ENCODE results near the gene POU2AF1. TPM values are rescaled to one million over a fixed set of nuclear protein-coding genes. Genes with fewer than 3 reads are reported as not detected.

The POU2AF1 gene
- total and polyA plus RNA-seq, 12 donors, result 0.03 to 1.7 (median 0.55) TPM; not detected in 6

- intact Hi-C loops (cut with DNase I), result no loop called here
- DNase-seq, result peak in 6 of 7 donors; percentile 53 to 81 (median 70)
- TF ChIP-seq CTCF (IDR thresholded peaks at IDR 0.05), result no peak
- TF ChIP-seq POLR2A (IDR thresholded peaks at IDR 0.05), result no peak
- no peaks in the 10 kb centered on the region for H3K36me3 ChIP-seq (replicated peaks in 1 of 2)
- WGBS, 4 donors, result 38 to 49% (median 47%) methylated on average over 8 of the region's 8 CpGs
- H3K9me3 ChIP-seq (replicated peaks in 1 of 3), result no peaks in the 10 kb centered on the region
- peak overlapping the region in 4 of 5 donors; percentile 27 to 83 (median 56) for H3K27ac ChIP-seq
- no peak overlapping the region for H3K4me3 ChIP-seq
- peaks cover 33 to 59% of the 10 kb centered on the region in 2 donors for H3K4me1 ChIP-seq (replicated peaks in 1 of 2)
- H3K27me3 ChIP-seq, result no peaks in the 10 kb centered on the region
Observed at GRCh38 chr11:111327908-111328624, 51.0 kb downstream of the POU2AF1 start.

- Histone ChIP-seq H3K4me3 (no peak overlapping the region), H3K27ac (no peak overlapping the region), H3K4me1 (replicated peaks in 1 of 2) (peaks cover 22 to 48% of the 10 kb centered on the region in 2 donors), H3K9me3 (replicated peaks in 1 of 3) (no peaks in the 10 kb centered on the region), H3K27me3 (no peaks in the 10 kb centered on the region), H3K36me3 (replicated peaks in 1 of 2) (no peaks in the 10 kb centered on the region)
- DNase-seq, result no peak
- intact Hi-C loops (cut with DNase I), result no loop called here
- TF ChIP-seq CTCF (IDR thresholded peaks at IDR 0.05) (no peak), POLR2A (IDR thresholded peaks at IDR 0.05) (no peak)
- WGBS, 4 donors, result 81 to 97% (median 88%) methylated on average over 3 to 4 of the region's 4 CpGs
Observed at GRCh38 chr11:111326824-111327223, 52.3 kb downstream of the POU2AF1 start.

GRCh38 chr11:111325259-111325658 lies 53.8 kb downstream of the POU2AF1 start:
- 93 to 96% (median 95%) methylated on average over 5 of the region's 5 CpGs for WGBS, 4 donors
- H3K9me3 ChIP-seq (replicated peaks in 1 of 3), result no peaks in the 10 kb centered on the region
- no peak for DNase-seq
- no peak overlapping the region for H3K4me3 ChIP-seq
- no peaks in the 10 kb centered on the region for H3K36me3 ChIP-seq (replicated peaks in 1 of 2)
- H3K4me1 ChIP-seq (replicated peaks in 1 of 2), result peaks cover 16 to 34% of the 10 kb centered on the region in 2 donors
- H3K27ac ChIP-seq, result no peak overlapping the region
- intact Hi-C loops (cut with DNase I), result no loop called here
- no peaks in the 10 kb centered on the region for H3K27me3 ChIP-seq
- TF ChIP-seq POLR2A (IDR thresholded peaks at IDR 0.05) (no peak), CTCF (IDR thresholded peaks at IDR 0.05) (no peak)

GRCh38 chr11:111324277-111324720 lies 54.8 kb downstream of the POU2AF1 start:
- no peak for DNase-seq
- Histone ChIP-seq H3K36me3 (replicated peaks in 1 of 2) (no peaks in the 10 kb centered on the region), H3K4me1 (replicated peaks in 1 of 2) (peaks cover 8 to 26% of the 10 kb centered on the region in 2 donors), H3K4me3 (no peak overlapping the region), H3K9me3 (replicated peaks in 1 of 3) (no peaks in the 10 kb centered on the region), H3K27ac (peak overlapping the region in 2 of 5 donors; percentile 9 to 29), H3K27me3 (no peaks in the 10 kb centered on the region)
- TF ChIP-seq CTCF (IDR thresholded peaks at IDR 0.05), result no peak
- no peak for TF ChIP-seq POLR2A (IDR thresholded peaks at IDR 0.05)
- 36 to 44% (median 40%) methylated on average over 5 of the region's 5 CpGs for WGBS, 4 donors
- intact Hi-C loops (cut with DNase I), result no loop called here

All from adrenal gland (tissue), 12 donors.